ENCODE measurements around the gene CPEB2.
"Not testable (repeated sequence)": the region's sequence is repeated elsewhere in the genome, so short reads cannot be mapped to it uniquely, and the experiment has no call there.

CPEB2 gene

DNA sequence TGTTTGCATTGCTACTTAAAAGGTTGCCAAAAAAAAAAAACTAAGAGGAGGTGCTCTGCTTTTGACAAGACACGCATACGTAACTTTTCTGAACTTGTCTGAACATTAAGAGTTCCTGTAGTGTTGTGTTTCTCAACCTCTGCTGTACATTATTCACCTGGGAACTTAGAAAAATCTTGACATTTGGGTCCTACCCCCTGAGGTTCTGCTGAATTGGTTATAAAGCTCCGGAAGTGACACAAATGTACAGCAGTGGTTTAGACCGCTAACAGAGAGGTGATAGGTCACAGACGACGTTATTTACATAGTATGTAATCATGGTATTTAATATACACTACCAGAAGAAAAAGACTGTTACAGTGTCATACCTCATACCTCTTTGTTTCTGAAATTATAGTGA lies 61.1 kb downstream of the CPEB2 start:
- no peak for DNase-seq

DNA sequence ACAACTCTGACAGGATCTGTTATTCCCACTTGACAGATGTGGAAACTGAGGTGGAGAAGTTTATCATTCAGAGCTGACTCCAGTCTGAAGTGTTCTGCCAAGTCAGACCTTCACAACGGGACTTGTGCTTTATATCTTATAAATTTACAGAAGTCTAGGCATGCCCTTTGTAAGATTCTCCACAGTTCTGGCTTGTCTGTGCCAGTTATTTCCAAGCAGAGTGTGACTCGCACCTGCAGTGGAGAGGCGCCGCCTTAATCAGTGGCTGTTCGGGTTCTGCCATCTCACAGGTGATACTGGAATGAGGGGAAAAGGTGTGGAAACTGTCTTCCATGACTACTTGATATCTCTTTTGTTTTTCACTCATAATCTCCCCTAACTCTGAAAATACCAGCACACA lies 63.2 kb downstream of the CPEB2 start:
- no peak for DNase-seq

DNA sequence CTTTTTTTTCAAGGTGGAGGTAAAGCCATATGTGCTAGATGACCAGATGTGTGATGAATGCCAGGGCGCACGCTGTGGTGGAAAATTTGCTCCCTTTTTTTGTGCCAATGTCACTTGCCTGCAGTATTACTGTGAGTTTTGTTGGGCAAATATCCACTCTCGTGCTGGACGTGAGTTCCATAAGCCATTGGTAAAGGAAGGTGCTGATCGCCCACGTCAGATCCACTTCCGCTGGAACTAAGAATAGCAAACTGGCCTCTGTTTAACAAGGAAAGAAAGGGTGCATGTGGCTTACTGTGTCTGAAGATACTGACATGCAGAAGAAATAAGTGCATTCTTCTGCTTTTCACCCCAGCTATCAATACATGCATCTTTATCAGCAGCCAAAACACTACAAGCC lies 63.9 kb downstream of the CPEB2 start:
- DNase-seq, result no peak

DNA sequence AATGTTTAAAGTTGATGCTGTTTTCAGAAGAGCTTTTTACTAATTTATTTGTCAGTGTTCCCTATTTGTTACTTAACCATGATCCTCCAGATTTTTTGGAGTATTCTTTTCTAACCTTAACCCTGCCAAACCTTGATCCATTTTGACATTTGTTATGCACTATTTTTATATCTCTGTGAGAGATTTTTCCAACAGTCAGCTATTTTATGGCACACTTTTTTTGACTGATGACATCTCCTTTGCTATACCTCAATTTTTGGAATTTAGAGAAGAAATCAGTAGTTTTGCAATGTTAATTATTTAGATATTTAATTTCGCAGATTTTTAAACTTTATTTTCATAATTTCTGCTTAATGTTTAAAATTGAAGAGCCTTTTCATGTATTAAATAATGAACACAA lies 66.0 kb downstream of the CPEB2 start:
- DNase-seq, result no peak

DNA sequence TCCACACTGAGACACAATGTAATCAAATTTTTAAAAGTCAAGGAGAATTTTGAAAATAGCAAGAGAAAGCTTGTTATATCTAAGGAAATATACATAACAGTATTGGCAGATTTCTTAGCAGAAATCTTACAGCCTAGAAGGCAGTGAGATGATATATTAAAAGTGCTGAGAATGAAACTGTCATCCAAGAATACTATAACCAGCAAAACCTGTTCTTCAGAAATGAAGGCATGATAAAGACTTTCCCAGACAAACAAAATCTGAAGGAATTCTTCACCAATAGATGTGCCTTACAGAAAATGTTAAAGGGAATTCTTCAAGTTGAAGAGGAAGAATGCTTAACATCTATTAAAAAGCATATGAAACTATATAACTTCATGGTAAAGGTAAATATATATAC lies 73.6 kb downstream of the CPEB2 start:
- DNase-seq, result no peak

DNA sequence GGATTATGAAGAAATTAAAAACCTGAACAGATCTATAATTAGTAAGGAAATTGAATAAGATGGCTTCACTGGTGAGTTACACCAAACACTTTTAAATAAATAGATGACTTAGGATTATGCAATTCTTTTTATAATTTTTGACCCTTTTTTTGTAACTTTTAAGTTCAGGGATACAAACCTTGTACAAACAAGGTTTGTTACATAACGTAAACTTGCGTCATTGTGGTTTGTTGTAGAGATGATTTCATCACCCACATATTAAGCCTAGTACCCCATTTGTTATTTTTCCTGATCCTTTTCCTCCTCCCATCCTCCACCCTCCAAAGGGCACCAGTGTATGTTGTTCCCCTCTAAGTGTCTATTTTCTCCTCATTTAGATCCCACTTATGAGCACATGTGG lies 75.7 kb downstream of the CPEB2 start:
- no peak for DNase-seq

DNA sequence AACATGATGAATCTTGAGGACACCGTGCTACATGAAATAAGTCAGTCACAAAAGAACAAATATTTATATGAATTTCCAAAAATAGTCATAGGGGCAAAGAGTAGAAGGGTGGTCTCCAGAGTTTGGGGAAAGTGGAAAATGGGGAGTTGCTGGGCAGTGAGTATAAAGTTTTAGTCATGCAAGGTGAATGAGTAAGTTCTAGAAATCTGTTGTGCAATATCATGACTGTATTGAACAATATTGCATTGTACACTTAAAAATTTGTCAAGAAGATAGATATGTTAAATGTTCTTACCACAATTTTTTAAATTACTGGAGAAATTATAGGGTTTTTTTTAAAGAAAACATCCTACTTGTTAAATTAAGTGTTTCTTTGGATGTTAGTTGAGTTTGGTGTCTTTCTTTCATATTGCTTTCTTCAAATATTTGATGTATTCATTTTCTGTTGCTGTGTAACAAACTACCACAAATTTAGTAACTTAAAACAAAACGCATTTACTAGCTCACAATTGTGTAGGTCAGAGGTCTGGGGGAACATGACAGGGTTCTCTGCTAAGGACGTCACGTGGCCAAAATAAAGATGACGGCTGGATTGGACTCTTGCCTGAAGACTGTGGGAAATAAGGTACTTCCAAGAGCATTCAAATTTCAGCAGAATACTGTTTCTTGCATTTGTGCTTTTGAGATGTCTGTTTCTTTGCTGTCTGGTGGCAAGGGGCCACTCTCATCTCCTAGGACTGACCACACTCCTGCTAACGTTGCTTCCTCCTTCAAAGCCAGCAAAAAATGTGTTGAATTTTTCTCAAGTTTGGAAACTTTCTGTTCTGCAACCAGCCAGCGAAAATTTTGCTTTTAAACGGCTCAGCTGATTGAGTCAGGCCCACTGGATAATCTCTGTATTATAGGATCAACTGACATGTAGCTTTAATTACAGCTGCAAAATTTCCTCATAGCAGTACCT lies 76.7 kb downstream of the CPEB2 start:
- DNase-seq, result no peak

DNA sequence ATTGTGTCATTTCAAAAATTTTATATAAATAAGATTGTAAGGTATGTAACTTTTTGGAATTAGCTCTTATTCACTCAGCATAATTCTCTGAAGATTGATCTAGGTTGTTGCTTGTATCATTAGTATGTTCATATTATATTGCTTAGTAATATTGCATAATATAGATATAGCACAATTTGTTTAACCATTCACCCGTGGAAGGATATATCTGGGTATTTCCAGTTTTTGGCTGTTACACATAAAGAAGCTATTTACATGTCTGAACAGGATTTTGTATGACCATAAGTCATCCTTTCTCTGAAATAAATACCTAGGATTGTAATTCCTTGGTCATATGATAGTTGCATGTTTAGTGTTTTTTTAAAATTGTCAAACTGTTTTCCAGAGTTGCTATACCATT lies 82.5 kb downstream of the CPEB2 start:
- DNase-seq, result no peak

DNA sequence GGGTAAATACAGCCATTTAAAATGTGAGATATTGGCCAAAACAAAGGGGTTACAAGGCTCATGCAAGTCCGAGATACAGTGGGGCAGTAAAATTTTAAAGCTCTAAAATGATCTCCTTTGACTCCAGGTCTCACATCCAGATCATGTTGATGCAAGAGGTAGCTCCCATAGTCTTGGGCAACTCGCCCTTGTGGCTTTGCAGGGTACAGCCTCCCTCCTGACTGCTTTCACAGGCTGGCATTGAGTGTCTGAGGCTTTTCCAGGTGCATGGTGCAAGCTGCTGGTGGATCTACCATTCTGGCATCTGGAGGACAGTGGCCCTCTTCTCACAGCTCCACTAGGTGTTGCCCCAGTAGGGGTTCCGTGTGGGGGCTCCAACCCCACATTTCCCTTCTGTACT lies 83.5 kb downstream of the CPEB2 start:
- not testable (repeated sequence) for DNase-seq

DNA sequence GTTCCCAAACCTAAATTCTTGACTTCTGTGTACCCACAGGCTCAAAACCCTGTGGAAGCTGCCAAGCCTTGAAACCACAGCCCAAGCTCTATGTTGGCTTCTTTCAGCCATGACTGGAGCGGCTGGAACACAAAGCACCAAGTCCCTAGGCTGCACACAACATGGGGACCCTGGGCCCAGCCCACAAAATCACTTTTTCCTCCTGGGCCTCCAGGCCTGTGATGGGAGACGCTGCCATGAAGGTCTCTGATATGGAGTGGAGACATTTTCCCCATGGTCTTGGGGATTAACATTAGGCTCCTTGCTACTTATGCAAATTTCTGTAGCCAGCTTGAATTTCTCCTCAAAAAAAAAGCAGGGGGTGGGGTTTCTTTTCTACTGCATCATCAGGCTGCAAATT lies 84.0 kb downstream of the CPEB2 start:
- DNase-seq, result not testable (repeated sequence)

DNA sequence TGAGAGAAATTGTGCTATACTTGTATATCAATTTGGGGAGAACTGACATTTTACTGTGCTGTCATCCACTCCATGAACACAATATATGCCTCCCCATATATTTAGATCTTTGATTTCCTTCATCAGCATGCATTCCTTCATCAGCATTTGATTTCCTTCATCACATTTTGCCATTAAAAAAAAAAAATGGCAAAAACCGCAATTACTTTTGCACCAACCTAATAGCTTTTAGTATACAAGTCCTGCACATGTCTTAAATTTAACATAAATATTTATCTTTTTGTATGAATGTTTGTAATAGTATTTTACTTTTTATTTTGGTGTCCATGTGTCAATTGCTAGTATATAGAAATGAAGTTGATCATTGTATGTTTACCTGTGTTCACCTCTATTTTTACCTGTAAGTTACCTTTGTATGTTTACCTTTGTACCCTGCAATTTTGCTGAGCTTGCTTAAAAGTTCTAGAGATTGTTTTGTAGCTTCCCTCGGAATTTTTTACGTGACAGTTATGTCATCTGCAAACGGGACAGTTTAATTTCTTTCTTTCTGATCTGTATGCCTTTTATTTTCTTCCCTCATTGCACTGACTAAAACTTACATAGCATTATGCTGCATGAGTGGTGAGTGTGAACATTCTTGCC lies 86.2 kb downstream of the CPEB2 start:
- no peak for DNase-seq

DNA sequence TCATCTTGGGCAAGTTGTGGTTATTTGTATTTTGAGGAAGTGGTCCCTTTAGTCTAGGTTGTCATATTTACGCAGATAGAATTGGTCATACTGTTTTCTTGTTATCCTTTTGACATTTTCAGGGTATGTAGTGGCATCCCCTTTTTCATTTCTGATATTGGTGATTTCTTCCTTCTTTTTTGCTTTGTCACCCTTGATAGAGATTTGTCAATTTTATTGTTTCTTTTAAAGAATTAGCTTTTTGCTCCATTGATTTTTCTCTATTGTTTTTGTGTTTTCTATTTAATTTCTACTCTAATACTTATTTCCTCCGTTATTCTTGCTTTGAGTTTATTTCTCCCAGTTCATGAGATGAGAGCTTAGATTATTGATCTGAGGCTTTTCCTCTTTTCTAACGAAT lies 87.7 kb downstream of the CPEB2 start:
- no peak for DNase-seq

DNA sequence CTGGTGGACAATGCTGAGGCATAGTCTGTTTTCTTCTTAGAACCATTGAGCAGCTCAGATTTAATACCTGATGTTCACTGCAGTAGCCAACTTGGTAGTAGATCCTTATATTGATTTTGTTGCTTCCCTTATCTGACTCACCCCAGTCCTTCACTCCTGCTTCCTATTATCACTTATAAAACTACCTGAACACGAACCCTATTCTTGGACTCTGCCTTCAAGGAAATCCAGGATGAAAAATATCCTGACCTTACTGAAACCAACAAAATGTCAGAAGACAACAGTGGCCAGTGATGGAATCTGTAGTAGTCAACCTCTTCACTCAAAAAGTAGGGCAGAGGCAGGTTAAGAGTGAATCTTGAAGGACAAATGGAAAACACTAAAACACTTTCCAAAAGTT lies 98.1 kb downstream of the CPEB2 start:
- DNase-seq, result no peak

DNA sequence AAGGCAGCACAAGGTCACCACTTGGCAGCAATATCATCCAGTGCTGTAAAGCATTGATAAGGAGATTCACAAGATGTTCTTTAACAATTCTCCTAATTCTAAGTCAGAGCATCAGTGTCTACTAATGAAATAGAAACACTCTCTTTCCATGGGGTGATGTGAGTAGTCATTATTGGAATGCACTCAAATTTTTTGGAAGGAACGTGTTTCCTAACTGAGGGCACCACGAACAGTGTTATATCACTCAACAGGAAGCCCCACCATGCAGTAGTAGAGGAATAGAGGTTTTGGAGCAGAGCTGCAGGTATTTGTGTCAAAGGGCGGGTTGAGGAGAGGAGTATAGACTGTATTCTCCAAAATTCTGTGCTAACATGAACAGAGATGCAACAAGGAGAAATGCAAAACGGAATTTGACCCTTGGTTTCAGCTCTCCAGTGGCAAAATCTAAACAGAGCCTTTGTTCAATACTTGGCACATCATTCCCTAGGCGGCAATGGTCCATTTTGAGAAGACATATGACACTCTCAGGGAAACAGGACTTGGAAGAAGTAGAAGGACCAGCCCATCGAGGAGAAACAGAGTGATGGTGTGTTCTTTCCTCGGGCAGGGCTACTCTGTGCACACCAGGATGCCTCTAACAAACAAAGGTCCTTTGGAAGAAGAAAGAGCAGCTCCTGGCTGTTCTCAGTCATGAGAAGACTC lies 98.9 kb downstream of the CPEB2 start:
- DNase-seq, result no peak

DNA sequence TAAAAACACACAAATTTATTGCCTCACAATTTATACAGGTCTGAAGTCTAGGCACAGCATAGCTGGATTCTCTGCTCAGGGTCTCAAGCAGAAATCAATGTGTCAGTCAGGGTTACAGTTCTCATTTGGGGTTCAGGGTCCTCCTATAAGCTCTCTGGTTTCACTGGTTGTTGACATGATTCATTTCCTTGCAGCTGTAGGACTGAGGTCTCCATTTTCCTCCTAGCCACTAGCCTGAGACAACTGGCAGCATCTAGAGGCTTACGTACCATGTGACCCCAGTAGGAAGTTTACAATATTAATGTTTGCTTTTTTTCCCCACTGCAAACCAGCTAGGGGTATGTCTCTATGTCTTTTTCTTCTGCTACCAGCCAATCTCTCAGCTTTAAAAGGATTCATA lies 102.5 kb downstream of the CPEB2 start:
- DNase-seq, result no peak

DNA sequence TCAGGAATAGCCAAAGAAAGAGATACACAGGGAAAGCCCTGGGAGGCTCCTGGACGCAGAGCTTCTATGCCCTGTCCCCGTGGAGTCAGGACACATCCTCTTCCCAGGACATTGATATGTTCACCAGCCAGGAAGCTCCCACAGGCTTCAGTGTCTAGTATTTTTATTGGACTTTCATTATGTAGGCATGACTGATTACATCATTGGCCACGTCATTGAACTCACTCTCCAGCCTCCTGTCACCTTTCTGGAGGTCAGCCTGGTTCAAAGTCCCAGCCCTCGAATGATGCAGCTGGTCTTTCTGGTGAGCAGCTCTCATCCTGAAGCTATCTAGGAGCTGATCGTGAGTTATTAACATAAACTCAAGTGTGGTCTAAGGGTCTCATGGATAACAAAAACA lies 104.1 kb downstream of the CPEB2 start:
- no peak for DNase-seq

DNA sequence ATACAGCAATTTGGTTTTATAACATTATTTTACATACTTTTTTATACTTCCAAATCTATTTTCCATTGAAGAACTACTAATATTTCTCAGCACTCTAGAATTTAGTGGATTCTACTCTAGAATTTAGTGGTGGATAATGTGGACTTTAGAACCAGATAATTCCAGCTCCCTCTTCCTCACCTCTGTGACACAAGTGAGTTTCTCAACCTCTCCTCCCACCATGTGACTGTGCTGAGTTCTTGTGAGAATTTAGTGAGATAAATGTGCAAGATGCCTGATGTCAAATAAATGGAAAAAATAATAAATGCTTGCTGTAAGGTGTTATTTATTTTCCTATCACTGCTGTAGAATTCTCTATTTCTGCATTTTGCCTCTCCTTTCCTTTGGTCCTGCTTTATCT lies 107.3 kb downstream of the CPEB2 start:
- DNase-seq, result no peak

DNA sequence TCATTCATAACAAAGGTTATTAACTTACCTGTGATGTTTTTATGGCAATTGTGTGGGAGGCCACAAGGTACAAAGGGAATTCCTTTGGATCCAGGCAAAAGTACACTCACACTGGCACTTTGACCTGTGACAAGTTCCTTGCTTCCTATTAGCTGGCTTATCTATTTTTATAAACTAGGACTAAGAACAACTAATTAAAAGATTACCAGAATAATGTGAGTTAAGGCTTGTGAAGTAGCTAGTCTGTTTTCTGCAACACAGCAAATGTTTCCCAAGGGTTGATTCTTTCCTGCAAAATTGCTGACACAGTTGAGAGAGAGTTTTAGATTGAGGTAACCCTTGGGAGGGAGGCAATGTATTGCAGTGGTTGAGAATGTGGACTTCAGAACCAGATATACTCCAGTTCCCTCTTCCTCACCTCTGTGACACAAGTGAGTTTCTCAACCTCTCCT lies 107.9 kb downstream of the CPEB2 start:
- no peak for DNase-seq

DNA sequence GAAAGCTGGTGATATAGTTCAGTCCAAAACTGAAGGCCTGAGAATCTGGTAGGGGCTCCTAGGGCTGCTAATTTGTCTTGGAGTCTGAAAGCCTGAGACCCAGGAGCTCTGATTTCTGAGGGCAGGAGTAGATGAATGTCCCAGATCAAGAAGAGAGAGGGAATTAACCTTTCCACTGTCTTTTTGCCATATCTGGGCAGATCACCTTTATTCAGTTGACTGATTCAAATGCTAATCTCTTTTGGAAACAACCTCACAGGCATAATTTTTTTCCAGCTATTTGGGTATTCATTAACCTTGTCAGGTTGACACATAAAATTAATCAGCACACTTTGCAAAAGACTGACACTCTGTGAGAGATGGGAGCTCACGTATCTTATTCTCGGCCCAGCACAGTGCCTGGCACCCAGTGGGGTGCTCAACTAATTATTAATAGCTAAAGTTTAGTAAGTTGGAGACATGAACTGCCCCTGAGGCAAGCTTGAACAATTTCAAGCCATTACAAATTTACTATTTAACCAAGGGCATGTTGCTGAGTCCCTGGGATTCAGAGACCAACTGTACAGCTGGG lies 114.3 kb downstream of the CPEB2 start:
- no peak for DNase-seq

DNA sequence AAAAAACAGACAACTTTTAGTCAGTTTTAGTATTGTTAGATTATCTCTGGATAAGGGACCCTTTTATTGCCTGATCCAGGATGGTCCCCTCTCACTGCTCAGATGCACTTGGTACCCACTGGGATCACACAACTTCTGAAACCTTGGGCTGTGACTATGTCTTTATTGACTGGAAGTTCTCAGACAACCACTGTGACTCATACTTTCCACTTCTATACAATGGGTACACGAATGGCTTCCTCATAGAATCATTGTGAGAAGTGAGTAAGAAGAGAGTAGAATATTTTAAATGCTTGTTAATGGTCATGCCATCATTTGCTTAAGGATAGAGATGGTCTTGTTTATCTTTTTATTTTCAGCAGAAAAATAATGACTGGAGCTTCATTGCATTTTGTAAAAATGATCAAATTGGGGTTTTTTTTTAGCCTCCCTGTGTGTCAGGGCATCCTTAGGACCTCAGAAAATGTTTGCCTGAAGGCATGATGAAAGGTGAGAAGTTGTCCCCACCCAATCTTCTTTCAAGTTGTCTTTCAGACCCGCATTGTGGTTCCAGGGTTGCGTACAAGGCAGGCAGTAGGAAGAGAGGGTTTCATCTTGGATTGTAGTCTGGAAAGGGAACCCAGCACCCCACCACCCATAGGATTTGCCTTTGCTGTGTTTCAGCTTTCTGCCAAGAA lies 115.1 kb downstream of the CPEB2 start:
- DNase-seq, result no peak

DNA sequence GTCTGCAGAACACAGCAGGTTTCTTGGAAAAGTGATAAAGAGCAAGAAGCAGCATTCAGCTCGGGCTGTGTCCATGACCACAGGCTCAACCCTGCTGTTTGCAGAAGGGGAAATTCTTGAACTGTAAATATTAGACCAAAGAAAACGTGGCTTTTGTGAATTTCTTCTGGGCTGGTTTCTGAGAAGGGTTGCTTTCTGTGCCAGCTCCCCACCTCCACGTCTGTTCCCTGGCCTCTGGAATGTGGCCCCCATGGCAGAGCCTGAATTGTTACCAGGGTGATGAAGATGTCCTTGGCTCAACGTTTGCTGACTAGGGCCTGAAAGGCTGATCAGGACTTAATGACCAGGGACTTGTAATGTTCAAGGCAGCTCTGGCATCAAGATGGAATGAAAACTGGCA lies 116.0 kb downstream of the CPEB2 start:
- no peak for DNase-seq
